GM21360 (cell line): ENCODE measurements around the gene C17orf107.

Experiments
- ATAC-seq: cut with Tn5 transposase; IDR thresholded peaks from one replicate; pipeline ENCODE4 v1.9.1; 2021; ENCODE audit warnings: mild to moderate bottlenecking, moderate library complexity; ENCODE audit not compliant: unreplicated experiment

Gene C17orf107

GRCh38 chr17:4934173-4934979, 35.0 kb downstream of the C17orf107 start:
- ATAC-seq, result no peak

- no peak for ATAC-seq
These were observed 36.3 kb downstream of the C17orf107 start for GRCh38 chr17:4935650-4936049.

DNA sequence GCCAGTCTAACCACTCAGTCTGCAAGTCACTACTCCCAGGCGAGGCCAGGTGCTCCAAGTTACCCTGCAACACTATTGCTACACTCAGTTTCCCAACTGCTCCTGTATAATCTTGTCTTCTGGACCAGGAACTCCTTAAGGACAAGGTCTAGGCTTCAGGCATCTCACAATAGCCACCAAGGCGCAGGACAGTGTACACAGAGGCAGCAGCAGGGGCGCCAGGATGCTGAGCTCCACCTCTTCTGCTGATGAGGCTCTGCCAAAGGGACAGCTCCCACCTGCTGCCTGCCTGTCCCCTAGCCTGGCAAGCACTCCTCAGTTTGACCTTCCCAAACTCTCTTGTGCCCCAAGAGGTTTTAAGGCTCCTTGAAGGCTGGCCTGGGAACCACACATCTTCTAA, 37.1 kb downstream of the C17orf107 start:
- no peak for ATAC-seq

GRCh38 chr17:4937553-4937952, 38.2 kb downstream of the C17orf107 start:
- no peak for ATAC-seq

DNA sequence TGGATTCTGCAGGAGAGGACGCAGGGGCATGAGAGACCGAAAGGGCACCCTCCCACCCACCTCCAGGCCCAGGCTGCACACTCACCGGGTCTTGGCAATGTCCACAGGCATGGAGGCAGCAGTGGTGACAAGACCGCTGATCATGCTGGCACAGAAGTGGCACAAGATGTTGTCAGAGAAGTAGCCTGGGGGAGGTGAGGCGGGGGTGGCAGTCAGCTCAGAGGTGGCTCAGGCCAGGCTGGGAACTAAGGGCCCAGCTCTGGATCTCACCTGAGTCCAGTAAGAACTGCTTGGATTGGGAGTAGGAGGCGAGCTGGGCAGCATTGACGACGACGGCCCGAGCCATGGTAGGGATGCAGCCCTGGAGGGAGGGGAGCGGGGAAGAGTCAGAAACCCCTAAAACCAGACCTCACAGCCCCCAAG, 38.7 kb downstream of the C17orf107 start:
- ATAC-seq, result no peak

DNA sequence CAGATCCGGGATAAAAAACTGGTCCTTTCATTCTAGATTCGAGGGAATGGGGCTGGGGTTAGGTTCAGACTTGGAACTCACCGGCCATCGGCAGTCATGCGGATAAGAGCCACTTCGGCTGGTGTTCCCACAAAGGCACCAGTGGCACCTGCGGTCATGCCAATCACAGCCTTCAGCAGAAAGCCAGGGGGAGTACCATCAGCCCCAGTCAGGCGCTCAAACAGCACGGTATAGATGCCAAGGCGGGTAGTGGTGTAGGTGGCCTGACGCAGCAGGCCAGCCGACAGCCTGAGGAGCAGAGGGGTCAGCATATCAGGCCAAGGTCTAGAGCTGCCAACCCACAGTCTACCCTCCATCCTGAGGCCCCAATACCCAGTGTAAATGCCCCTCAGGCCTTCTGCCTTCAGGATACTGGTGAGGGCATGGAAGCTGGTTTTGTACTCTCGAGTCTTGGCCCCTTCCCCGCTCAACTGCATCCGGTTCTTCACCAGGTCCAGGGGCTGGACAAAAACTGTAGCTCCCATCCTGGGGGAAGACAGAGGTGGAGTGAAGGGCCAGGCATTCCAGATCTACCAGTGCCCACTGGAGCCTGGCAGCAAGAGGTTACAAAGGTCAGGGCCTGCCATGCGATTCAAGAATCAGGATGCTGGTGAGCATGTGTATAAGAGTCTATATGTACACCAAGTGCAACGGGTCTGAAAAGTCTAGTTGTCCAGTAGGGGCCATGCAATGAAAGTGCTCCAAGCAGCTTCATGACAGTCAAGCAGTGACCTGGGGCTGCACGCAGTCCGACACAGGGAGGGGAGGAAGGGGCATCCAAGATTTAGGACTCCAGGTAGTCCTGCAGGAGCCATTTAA, 39.6 kb downstream of the C17orf107 start:
- no peak for ATAC-seq

DNA sequence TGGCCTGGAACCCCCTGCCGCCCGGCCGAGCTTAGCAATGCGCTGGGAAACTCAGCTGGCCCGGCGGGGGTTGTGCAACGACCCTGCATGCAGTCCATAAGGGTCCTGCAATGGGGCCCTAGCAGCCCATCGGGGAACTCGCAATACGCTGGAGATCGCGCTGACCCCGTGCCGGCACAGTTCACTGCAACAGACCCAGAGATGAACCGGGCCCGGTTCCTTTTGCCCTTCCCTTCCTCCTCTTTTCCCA, 40.1 kb downstream of the C17orf107 start:
- ATAC-seq, result peak; percentile 2

DNA sequence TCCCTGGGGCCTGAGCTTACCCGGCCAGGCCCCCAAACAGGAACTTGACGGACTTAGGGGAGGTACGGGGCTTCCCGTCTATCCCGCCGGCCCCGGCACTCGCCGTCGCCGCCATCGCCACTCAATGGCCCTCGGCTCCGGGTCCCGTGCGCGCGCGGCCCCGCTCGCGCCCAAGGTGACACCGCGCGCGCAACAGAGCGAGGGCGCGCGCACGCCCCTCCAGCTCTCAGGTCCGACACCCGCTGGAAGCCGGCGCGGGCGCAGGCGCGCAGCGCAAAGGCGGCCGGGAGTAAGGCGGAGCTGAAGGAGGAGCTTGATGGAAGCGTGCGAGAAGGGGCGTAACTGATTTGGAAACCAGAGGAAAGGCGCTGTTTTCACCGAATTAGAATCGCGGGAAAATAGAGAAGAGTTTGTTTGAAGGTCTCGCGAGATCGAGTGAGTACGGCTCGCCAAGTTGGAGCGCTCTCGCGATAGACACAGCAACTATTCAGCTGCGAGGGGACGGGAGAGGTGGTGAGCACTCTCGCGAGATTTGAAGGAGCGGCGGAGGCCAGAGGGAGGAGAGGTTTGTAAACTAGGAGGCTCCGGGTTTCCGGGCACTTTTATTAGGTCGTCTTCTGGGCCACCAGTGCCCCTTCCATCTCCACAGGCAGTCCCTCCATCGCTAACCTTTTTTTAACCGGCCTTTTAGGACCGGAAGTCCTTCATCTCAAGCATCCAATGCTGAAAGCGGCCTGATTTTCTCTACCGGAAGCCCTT, 40.6 kb downstream of the C17orf107 start, which contains the start of the genes RNF167 and SLC25A11:
Gene RNF167, plus strand, starts transcription at position 473 of the 759 bp plus-strand sequence. CDS start 642 bp downstream, outside the sequence.
Gene SLC25A11, minus strand, starts transcription at position 251 of the 759 bp plus-strand sequence. Its CDS starts 136 bp downstream, at position 115.
- peak; percentile 72 for ATAC-seq

GRCh38 chr17:4940555-4941318, 41.4 kb downstream of the C17orf107 start:
- no peak for ATAC-seq

DNA sequence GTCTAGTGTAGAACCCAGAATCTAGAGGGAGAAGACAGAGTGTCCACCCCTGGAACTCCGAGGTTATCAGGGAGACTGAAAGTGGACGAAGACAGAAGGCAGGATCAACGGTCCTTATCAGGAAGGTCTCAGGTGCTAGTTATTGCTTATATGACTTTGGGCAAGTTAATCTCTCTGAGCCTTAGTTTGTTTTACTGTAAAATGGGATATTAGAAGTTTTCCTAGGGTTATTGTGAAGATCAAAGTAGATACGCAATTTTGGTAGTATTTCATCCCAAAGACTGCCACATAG, 41.9 kb downstream of the C17orf107 start:
- no peak for ATAC-seq

- ATAC-seq, result no peak
These were observed 43.6 kb downstream of the C17orf107 start for GRCh38 chr17:4942760-4943508.

DNA sequence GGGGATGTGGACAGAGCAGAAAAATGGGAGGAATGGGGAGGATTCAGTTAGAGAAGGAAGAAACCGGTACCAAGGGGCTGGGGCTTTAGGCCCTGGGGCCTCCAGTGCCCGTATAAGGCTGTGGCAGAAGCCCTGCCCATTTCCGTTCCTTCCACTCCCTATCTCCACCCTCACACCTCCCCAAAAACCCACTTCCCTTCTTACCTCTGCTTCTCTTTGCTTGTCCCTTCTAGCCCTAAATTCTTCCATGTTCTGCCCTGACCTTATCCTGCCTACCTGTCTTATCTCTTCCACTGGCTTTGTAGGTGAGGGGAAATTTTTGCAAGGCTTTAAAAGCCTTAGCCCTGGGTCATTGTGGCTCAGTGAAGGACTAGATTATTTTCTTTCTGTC, 44.8 kb downstream of the C17orf107 start:
- ATAC-seq, result no peak

DNA sequence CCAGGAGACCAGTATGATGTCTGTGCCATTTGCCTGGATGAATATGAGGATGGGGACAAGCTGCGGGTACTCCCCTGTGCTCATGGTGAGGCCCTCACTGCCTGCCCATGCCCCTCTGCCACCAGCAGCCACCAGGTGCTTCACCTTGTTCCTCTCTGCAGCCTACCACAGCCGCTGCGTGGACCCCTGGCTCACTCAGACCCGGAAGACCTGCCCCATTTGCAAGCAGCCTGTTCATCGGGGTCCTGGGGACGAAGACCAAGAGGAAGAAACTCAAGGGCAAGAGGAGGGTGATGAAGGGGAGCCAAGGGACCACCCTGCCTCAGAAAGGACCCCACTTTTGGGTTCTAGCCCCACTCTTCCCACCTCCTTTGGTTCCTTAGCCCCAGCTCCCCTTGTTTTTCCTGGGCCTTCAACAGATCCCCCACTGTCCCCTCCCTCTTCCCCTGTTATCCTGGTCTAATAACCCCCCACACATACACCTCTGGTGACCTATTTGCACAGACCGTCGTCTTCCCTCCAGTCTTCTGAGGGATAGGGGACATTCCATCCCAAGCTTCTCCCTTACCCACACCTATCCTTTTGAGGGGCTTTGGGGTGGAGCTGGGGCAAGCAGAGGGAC, 45.3 kb downstream of the C17orf107 start:
- no peak for ATAC-seq

GRCh38 chr17:4945176-4945943, 46.0 kb downstream of the C17orf107 start:
- ATAC-seq, result no peak

- ATAC-seq, result no peak
These were observed 46.6 kb downstream of the C17orf107 start for GRCh38 chr17:4945944-4946280.

DNA sequence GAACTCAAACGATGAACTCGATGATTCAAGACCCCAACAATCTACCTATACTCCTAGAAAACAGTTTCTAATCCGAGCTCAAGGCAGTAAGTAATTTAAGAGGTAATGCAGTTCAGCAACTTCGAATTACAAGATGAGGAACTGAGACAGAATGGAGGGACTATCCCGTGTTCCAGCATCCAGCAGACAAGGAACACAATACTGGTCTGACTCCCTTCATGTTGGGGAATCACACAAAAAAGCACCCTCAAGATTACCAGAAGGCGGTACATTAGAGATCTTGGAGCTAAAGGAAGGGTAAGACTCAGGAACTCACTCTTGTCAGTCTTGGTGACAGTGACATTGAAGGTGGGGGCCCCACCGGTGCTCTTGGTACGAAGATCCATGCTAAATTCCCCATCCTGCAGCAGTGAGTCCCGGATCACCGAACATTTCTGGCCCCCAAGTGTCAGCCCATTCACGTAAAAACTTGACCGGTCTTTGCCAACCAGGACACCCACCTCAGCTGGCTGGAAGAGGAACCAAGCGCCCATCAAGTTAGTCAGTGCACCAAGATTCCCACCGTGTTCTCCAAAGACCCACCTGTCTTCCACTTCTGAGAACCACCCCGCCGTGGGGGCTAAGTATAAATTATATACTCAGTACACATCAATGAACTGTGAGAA, 47.1 kb downstream of the C17orf107 start:
- no peak for ATAC-seq

- ATAC-seq, result no peak
These were observed 47.7 kb downstream of the C17orf107 start for GRCh38 chr17:4947010-4947410.

- no peak for ATAC-seq
These were observed 48.3 kb downstream of the C17orf107 start for GRCh38 chr17:4947411-4948165.
